Activated CD4-positive, alpha-beta T cell treated with anti-CD3 and anti-CD28 coated beads, Interleukin-2, amount 50 U/mL, for 48 hours (primary cell): ENCODE data around the gene CCDC78.

Experiments used
- DNase-seq, 2 experiments: peaks; one replicate each; pipeline ENCODE4 v3.0.0-alpha.2; 2020

Gene CCDC78

GRCh38 chr16:722835-723633 is 3.2 kb downstream of the CCDC78 start:
- no peak for DNase-seq

- no peak for DNase-seq
Observed at GRCh38 chr16:721765-722540, 4.3 kb downstream of the CCDC78 start.

- peak; percentile 80 to 84 for DNase-seq
Observed at GRCh38 chr16:720990-721764, 5.1 kb downstream of the CCDC78 start, which contains the start of gene ANTKMT. Gene ANTKMT (plus strand): TSS chr16:721146. CDS start chr16:721275, 129 bp downstream.

- peak; percentile 66 to 74 for DNase-seq
Observed at GRCh38 chr16:720447-720989, 5.7 kb downstream of the CCDC78 start.

GRCh38 chr16:719815-720446 is 6.3 kb downstream of the CCDC78 start:
- no peak for DNase-seq

- DNase-seq: no peak
Observed at GRCh38 chr16:718922-719321, 7.3 kb downstream of the CCDC78 start.

- DNase-seq: no peak
Observed at GRCh38 chr16:718389-718788, 7.9 kb downstream of the CCDC78 start.

GRCh38 chr16:717450-718245 is 8.6 kb downstream of the CCDC78 start:
- DNase-seq: no peak

GRCh38 chr16:716768-717325 is 9.4 kb downstream of the CCDC78 start:
- no peak for DNase-seq

- DNase-seq: no peak
Observed at GRCh38 chr16:716200-716568, 10.1 kb downstream of the CCDC78 start.

- DNase-seq: peak in 1 of 2 experiments; percentile 23
Observed at GRCh38 chr16:715477-716199, 10.6 kb downstream of the CCDC78 start.

- DNase-seq: peak; percentile 94
Observed at GRCh38 chr16:714558-715476, 11.4 kb downstream of the CCDC78 start, which contains the start of gene METRN. Gene METRN (plus strand): TSS chr16:715118. CDS start chr16:715290, 172 bp downstream.

- no peak for DNase-seq
Observed at GRCh38 chr16:714079-714478, 12.2 kb downstream of the CCDC78 start.

GRCh38 chr16:712740-713250 is 13.4 kb downstream of the CCDC78 start:
- peak; percentile 77 to 81 for DNase-seq

- peak; percentile 84 to 86 for DNase-seq
Observed at GRCh38 chr16:711548-712320, 14.5 kb downstream of the CCDC78 start.

GRCh38 chr16:711084-711483 is 15.2 kb downstream of the CCDC78 start:
- no peak for DNase-seq

- no peak for DNase-seq
Observed at GRCh38 chr16:710500-711075, 15.7 kb downstream of the CCDC78 start.
